ENCODE results near the gene PDIK1L. TPM values are rescaled to one million over a fixed set of nuclear protein-coding genes. Genes with fewer than 3 reads are reported as not detected.

Gene PDIK1L
- total and polyA plus RNA-seq, 9 of the 15 experiments (the other 6 are each of a cell fraction or from before 2014, with no cell fraction given), result 12.8 to 30.2 (median 21.5) TPM

GRCh38 chr1:26169669-26170471 lies 58.2 kb downstream of the PDIK1L start, which contains the start of gene ZNF593 (continued):
- TF ChIP-seq ZFP30 (CRISPR knock-in tag; IDR thresholded peaks at IDR 0.05; ENCODE audit: borderline replicate concordance), result no peak
- TF ChIP-seq NR2F6 (CRISPR knock-in tag; IDR thresholded peaks at IDR 0.05), result 0 out of 2 replicates have a peak, but pooled peaks have one; percentile 81
- TF ChIP-seq SMAD3 (CRISPR knock-in tag; conservative IDR thresholded peaks at IDR 0.05), result no peak
- TF ChIP-seq GATAD2B (IDR thresholded peaks at IDR 0.05; ENCODE audit: borderline replicate concordance), result peak; percentile 90
- no peak; the same call in 1 of the 2 replicates for TF ChIP-seq NCOR1 (IDR thresholded peaks at IDR 0.05)
- TF ChIP-seq RNF219 (CRISPR knock-in tag; IDR thresholded peaks at IDR 0.05), result no peak
- no peak for TF ChIP-seq ZNF518B (CRISPR knock-in tag; IDR thresholded peaks at IDR 0.05)
- TF ChIP-seq TFE3 (CRISPR knock-in tag; IDR thresholded peaks at IDR 0.05), result no peak
- no peak for TF ChIP-seq SLC30A9 (CRISPR knock-in tag; IDR thresholded peaks at IDR 0.05)
- no peak for TF ChIP-seq HMG20A (CRISPR knock-in tag; conservative IDR thresholded peaks at IDR 0.05)
- no peak for TF ChIP-seq BRF2 (IDR thresholded peaks at IDR 0.05; ENCODE audit: borderline replicate concordance, insufficient read depth, insufficient read length)
- TF ChIP-seq RCOR1 (IDR thresholded peaks at IDR 0.05; ENCODE audit: borderline replicate concordance in 1 of 2, low read depth in 2 of 2, low read length in 2 of 2), result peak in 1 of 2 experiments; percentile 48; a peak in 3 of 4 replicates
- no peak for TF ChIP-seq RBM14 (IDR thresholded peaks at IDR 0.05; ENCODE audit: borderline replicate concordance, insufficient read depth, low read depth, low read length)
- TF ChIP-seq ZBTB49 (CRISPR knock-in tag; IDR thresholded peaks at IDR 0.05; ENCODE audit: borderline replicate concordance), result 0 out of 2 replicates have a peak, but pooled peaks have one; percentile 45
- peak; percentile 99 for TF ChIP-seq JUNB (CRISPR knock-in tag; conservative IDR thresholded peaks at IDR 0.05)
